ENCODE data around the gene PI4KA.

Gene PI4KA

GRCh38 chr22:20658433-20659222, 200.0 kb downstream of the PI4KA start:
- no peak for DNase-seq

DNA sequence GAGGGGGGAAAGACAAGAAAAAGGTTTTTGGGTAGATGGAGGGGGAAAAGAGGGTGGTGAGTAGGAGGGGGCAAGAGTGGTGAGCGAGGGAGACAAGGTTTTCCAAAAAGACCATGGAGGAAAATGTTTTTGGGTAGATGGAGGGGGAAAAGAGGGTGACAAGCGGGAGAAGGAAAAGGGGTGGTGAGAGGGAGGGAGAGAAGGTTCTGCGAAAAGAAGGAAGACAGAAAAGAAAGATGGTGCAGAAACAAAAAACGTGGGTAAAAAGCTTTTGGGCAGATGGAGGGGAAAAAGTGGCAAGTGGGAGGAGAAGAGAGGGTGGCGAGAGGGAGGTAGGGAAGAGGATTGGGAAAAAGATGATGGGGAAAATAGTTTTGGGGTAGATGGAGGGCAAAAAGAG, 200.6 kb downstream of the PI4KA start:
- DNase-seq: no peak

Measured in stimulated activated CD4-positive, alpha-beta T cell treated with anti-CD3 and anti-CD28 coated beads, Interleukin-4, amount 100 ng/mL, for 4 hours (primary cell).